HG03045 (cell line): ENCODE data around the gene CPA4.

Experiments
- ATAC-seq: cut with Tn5 transposase; IDR thresholded peaks from one replicate; pipeline ENCODE4 v1.9.1; 2021; ENCODE audit warnings: mild to moderate bottlenecking, moderate library complexity; ENCODE audit not compliant: unreplicated experiment

CPA4 gene

DNA sequence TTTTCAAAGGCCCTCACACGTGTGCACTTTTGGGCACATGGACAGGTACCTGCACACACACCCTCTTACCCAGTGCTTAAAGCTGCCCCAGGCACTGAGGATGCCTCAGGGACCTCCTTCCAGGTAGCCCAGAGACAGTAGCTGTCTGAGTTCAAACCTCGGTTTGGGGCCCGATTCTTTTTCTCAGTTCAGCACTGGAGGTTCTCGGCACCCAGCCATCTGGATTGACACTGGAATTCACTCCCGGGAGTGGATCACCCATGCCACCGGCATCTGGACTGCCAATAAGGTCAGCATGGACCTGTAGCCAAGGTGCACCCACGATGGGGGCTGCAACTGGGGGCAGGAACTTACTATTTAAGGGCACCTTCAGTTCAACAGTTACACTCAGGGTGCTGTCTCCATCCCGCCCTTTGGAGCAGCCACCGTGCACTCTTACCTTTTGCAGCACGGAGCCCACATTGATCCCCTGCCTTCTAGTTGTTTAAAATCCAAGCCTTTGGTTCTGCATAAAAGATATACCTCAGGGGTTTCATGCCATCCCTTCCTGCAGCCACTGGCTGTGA lies 69.4 kb downstream of the CPA4 start:
- ATAC-seq = no peak

DNA sequence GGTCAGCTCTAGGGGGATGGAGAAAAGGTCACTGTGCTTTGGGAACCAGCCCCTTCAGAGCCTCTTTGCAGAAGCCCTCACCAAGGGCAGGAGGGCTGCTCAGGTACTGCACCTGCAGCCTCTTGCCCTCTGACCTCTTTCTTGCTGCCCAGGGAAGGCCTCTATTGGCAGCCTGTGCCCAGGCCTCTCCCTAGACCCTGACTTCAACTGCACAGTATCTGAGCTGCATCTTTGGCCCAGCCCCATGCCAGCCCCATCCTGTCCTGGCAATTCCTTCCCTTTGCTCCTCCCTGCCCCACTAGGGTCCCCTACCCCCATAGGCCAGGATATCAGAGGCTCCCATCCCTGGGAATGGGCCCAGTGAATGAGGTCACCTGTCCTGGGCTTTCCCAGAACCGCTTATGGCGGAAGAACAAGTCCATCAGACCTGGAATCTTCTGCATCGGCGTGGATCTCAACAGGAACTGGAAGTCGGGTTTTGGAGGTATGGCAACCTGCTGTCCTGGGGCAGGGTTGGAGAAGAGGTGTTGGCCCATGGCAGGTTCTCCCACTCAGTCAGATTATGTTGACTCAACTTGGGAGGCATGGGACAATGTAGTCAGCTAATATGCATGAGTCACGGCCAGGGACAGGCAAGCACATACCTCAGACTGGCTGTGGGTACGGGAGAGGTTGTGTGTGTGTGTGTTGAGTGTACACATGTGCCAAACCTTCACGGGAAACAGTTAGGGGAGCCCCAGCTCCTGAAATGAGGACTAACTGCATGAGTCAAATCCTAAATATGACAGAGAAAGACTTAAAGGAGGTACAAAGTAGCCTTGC lies 70.3 kb downstream of the CPA4 start:
- peak; percentile 68 for ATAC-seq

DNA sequence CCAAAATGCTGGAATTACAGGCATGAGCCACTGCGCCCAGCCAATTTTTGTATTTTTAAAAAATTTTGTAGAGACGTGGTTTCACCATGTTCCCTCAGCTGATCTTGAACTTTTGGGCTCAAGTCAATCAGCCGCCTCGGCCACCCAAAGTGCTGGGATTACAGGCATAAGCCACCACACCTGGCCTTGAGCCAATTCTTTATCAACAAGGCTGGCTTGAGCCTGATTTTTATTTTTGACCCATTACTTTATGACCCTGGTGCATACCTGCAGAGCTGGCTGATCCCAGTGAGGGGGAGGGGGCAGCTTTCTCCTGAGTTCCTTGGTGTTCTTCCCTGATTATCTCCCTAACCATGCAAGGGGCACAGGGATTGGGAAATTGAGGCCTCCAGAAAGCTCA lies 71.5 kb downstream of the CPA4 start:
- ATAC-seq = no peak

DNA sequence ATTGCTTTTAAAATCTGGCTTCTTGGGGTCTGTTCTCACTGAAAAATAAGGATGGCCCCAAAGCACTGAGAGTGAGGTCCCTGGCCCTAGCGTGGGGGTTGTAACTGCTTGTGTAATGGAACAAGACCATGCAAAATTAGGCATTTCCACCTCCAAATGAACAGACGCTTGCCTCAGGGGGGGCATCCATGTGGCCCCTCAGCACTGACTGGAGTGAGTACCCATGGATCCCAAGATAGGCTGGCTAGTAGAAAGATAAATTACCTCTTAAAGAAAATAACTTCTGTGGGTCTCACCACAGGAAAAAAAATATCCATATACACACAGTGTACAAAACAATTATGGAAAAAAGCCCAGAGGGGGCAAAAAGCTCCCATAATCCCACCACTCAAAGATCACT lies 72.1 kb downstream of the CPA4 start:
- no peak for ATAC-seq

DNA sequence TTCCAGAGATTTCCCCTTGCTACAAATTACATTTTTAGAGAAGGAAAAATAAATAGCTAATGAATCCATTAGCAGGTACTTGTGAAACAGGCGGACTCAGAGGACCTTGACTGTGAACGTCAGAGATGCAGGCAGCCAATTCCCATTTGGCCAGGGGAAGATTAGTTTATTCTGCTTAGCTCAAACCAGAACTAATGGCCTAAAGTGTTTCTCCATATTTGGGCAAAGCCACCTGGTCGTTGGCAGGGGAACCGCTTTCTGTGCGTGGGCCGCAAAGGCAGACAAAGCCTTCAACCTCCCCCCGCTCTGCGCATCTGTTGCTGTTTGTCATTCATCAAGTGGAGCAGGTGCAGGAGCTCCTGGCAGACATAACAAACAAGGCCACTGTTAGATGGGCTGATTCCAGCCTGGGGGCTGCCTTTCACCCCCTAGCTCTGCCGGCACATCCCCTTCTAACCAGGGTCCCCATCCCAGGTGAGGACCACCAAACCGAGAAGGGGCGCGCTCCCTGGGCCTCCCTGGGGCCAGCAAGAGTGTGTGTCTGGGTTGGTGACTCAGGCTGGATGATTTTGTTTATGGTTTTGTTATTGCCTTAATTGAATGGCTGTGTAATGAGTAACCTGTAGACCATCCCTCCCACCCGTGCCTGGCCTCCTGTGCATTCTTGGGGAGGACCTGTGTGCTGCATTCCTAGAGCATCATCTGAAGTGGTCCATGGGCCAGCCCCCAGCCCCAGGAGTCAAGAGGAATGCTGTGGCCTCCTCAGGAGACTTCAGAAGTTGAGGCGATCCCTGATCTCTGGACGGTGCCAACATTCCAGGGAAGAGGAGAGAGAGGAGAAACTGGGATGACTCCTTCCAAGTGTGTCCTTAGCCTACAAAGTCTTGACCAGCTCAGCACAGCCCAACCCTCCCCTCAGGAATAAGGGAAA lies 72.8 kb downstream of the CPA4 start:
- peak; percentile 56 for ATAC-seq

DNA sequence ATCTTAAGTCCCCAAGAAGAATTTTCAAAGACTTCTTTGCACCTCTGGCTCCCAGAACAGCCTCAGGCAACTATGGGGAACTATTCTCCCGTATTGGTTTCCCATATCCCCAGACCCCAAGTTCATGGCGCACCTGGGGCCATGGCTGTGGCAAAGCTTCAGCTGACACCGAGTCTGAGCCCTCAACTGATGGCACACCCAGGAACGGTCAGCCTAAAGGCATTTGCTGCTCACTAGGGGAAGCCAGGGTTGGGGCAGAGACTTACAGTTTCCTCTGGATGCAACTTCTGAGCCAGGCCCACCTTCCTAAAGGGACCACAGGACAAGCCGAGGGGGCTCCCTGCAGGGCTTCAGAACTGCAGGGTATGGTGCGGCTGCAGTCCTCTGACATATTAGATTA lies 73.6 kb downstream of the CPA4 start:
- no peak for ATAC-seq

DNA sequence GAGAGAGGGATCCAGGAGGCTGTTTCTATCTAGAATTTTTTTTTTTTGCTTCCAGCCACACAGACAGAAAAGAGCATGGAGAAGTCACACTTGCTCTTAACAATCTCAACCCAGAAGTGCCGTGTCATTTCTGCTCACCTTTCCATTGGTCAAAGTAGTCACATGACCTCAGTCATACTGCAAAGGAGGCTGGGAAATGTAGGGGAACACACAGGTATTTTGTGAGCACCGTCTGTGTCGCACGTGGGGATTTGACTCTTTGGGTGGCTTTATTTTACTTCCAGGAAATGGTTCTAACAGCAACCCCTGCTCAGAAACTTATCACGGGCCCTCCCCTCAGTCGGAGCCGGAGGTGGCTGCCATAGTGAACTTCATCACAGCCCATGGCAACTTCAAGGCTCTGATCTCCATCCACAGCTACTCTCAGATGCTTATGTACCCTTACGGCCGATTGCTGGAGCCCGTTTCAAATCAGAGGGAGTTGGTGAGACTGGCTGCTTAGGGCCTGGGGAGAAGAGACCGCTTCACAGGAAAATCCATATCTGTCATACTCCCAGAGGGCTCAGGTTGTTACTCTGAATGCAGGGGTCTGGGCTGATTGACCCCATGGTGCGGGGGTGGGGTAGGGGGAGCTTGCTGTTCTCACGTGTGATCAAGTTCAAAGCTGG lies 74.3 kb downstream of the CPA4 start:
- ATAC-seq = no peak

DNA sequence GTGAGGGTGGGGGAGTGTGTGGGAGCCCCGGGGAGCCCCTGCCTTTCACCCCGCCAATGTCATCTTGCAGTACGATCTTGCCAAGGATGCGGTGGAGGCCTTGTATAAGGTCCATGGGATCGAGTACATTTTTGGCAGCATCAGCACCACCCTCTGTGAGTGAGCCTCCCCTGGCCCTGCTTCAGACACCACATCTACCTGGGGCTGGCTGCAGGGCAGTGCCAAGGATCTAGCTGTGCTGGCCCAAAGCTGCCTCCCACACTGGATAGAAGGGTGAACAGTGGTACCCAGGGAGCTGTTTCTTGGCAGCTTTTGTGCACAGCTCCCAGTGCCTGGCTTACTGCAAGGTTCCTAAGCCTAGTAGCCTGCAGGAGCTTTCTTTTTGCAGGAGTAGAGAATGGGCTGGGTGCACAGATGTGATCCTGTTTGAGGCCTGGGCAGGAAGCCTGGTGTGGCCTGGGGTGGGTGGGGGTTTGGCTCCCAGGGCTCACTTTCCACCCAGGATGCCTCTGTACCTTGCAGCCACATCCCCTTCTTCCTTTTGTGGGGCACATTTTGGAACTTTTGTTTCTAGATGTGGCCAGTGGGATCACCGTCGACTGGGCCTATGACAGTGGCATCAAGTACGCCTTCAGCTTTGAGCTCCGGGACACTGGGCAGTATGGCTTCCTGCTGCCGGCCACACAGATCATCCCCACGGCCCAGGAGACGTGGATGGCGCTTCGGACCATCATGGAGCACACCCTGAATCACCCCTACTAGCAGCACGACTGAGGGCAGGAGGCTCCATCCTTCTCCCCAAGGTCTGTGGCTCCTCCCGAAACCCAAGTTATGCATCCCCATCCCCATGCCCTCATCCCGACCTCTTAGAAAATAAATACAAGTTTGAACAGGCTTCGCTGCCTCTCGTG lies 75.1 kb downstream of the CPA4 start:
- ATAC-seq = no peak

DNA sequence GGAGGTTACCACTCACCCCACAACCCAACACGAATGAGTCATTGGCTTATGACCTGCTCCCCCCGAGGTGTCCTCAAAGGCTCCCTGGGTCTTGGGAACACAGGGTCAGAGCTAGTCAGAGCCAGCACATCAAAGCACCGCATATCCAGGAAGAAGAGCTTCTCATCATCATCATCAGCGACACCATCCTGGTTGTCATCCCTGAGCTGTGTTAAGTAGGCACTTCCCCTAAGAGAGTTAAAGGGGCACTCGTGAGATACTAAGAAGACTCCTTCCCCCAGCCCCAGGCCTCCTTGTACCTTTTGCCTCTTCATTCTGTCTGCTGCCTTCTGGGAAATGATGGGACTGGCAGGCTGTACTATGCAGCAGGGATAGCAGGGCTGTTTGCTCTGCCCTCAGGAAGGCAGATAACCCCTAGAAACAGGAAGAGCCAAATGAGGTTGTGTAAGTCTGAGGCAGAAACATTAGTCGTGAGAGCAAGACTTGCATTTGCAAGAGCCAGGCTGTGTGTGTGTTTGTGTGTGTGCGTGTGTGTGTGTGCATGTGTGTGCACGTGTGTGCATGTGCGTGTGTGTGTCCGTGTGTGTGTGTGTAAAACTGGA lies 76.2 kb downstream of the CPA4 start:
- ATAC-seq = no peak

DNA sequence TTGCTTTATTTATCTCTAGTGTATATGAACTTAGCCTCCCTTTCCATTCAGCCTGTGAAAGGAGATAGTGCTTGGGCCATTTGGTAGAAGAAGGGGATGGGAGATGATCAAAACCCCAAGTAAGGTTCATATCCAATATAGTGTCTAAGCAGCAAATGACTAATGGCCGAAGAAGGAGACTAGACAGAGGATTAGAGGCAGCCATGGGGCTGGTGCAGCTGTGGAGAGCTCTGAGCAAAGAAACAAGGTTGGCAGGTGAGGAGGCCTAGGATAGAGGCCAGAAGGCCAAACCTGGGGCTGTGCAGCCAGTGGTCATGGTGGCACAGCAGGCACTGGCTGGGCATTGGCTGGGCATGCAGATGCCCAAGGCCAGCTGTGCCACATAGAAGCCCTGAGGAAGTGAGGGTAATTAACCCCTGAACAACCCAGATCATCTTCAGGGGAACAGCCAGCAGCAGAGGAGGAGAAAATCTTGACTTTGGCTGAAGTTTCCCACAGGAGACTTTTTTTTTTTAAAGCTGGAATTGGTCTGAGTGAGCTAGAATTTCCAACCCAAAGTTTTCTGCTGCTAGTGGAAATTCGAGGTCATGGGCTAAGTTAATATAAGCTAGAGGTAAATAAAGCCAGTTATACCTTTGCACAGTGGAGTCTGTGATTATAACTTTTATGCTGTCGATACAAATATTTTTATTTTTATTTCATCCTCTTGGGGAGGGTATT lies 77.0 kb downstream of the CPA4 start:
- no peak for ATAC-seq

DNA sequence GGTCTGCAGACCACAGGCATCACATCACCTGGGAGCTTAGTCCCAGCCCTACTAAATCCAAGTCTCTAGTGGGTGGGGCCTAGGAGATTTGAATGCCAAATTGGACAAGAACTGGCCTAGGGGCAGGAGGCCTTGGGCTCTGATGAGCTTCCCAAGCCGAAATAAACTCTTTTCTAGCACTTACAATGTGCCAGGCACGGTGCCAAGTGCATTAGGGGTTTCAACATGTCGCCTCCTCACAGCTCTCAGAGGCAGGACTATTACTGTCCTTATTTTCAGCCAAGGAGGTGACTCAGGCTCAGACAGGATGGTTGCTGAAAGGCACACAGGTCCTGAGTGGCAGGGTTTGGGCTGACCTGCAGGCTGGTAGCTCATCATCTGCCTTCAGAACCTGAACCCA lies 78.1 kb downstream of the CPA4 start:
- no peak for ATAC-seq

DNA sequence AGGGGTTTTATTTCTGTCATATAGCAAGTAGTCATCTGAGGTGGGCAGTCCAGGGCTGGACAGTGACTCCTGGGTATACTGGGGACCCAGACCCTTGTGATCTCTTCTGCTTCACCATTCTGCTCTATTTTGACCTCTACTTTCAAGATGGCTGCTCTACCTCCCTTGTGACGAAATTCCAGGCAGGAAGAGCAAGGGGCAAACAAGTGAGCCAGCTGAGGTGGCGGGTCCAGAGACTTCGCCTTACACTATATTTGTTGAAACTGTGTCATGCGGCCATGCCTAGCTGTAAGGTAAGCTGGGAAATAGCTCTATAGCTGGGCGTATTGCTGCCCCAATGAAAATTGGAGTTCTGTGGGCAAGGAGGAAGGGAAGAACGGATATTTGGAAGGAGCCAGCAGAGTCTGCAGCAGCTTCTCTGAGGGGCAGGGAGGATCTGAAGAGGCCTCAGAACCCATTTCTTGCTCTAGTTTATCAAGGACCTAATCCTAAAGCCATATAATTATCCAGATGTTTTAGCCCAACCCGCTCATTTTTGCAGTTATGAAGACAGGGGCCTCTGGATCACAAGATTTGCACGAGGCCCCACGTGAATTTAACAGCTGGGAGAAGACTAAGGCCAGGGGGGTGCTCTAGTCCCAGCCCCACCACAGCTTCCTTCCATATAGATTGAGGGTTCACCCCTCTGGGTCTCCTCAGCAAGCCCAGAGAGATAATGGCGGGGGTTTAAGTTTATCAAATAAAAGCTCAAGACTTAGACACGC lies 79.6 kb downstream of the CPA4 start:
- ATAC-seq = no peak
